HG03571 (cell line): Measurements from ENCODE around the gene ATP5F1E.

Experiments used
- ATAC-seq: cut with Tn5 transposase; IDR thresholded peaks from one replicate; pipeline ENCODE4 v1.9.1; 2021; ENCODE audit not compliant: unreplicated experiment

The ATP5F1E gene

DNA sequence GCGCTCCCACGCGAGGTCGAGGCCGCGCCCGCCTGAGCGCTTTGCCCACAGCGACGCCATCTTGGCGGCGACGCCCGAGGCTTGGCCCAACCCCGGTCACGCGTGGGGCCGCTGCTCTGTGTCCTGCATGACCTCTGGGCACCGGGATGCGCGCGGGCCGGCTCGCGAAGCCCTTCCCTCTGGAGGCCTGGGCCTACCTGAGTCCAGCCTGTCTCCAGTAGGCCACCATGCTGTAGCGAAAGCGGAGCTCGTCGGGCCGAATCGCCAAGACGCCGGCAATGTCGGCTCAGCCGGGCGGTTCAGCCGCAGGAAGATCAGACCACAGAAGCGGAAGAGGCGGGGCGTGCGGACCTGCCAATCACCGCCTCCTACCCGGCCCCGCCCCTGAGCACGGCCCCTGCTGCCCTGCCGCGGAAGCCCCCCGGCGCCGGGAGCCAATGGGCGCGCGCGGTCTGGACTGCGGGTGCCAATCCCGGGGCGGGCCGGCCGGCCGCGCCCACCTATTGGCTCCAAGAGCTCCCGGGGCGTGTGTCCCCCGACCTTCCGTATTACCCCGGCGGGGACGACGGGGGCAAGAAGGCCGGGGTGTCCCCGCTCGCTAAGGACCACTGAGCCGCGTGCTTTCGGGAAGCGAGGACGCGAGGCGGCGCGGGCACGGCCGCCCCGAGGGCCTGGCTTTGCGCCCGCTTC lies at the start of gene ATP5F1E:
Gene ATP5F1E (minus strand): TSS at position 313 of the 690 bp plus-strand sequence. CDS start 84 bp downstream, at position 229.
- peak; percentile 93 for ATAC-seq

DNA sequence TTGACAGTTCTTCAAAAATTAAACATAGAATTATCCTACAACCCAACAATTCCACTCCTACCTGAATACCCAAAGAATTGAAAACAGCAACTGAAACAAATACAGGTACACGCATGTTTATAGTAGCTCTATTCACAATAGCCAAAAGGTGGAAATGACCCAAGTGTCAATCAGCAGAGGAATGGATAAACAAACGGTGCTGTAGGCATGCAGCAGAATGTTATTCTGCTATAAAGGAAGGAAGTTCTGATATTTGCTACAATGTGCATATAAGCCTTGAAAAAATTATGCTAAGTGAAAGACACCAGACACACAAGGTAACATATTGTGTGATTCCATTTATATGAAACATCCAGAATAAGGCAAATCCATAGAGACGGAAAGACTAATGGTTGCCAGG lies 48.9 kb upstream of the ATP5F1E start:
- ATAC-seq, result no peak

DNA sequence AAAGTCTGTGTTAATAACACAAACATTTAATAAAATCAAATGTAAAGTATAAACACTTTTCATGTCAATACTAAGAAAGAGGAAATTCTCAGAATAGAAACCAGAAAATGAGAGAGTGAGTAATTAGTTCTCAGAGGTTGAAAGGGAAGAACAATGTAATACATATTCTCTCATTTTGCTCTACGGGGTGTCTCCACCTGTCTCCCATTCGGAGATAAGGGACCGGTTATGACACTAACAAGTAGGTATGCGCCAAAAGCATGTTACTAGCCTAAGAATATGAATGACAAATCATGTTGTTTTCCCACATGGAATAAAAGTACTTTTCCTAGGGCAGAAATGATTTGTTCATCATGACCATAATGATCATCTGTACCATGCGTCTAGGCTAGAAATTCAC lies 46.1 kb upstream of the ATP5F1E start:
- ATAC-seq, result no peak

DNA sequence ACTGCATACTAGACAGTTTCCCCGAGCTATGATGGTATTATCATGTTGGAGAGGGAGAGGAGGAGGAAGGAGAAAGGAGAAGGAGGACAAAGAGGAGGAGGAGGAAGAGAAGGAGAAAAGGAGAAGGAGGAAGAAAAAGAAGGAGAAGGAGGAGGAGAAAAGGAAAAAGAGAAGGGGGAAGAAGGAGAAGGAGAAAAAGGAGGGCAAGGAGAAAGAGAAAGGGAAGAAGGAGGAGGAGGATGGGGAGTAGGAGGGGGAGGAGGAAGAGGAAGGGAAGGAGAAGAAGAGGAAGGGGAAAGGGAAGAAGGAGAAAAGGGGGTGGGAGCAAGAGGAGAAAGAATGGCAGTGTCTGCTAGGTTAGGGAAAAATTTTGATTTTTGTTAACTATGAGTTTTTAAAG lies 45.6 kb upstream of the ATP5F1E start:
- ATAC-seq, result no peak

DNA sequence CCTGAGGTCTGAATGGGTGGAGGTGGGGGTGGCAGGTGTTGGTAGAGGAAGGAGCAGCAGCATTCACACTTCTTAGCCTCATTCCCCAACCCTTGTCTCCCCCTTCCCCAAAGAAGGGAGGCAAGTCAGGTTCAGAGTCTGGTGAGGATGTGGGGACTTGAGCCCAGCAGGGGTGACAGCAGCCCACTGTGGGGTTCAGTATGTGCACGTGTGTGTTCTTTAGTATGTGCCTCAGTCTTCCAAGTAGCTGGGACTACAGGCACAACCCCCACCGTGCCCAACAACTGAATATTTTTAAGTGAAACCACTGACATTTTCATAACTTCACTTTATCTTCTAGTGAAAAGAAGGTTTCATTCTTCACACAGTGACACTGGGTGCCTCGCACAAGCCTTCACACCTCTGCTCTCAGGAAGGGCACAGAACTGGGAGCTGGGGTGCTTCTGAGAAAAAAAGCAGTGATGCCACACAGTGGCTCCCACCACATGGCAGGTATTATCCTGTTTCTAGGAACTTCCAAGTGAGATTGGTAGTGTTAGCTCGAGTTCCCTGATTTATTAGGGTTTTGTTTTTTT lies 43.9 kb upstream of the ATP5F1E start:
- no peak for ATAC-seq

DNA sequence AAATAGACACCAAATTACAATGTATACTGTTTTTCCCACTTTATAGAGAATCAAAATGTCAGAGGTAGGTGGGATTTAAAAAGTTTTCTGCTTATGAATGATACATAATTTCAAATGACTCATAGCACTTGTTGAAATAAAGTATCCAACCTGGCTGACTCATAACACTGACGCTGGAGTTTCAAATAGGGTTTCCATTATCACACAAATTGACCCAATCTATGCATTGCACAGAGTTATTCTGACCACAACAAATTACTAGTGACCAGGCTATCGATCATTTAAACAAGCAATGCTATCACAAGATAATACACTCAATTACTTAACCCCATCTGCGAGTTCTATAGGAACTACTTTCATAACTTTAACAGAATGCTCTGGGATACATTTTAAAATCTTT lies 42.3 kb upstream of the ATP5F1E start:
- ATAC-seq, result no peak

DNA sequence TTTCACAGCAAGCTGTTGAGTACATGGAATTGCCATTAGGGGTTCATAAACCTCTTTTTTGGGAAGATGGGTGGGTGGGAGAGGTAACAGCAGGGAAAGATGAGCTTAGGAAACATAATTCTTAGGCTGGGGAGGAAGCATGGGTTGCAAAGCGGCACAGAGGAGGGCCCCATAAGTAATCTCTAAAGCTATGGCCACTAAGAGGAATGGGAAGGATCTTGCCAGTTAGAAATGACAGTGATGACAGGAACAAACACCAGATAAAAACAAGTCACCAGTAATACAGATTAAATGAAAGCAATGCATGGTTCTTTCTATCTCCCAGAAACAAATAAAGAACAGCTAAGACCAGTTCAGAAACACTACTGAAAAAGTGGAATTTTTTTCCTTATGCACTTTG lies 41.4 kb upstream of the ATP5F1E start:
- ATAC-seq, result no peak

DNA sequence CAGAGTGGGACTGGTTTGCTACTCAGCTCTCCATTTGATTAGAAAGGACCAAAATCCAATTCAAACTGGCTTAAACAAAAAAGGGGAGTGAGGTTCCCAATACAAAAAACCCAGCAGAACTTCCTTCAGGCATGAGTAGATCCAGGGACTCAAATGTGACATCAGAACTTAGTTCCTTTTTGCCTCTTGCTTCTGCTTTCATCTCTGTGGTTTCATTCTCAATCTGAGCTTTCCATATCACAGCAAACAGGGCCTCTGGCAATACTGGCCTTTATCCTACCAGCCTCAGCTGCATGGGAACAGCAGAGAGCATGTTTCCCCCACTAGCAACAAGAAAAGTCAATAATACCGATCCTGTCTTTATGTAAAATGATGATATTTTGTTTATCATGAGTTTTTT lies 39.1 kb upstream of the ATP5F1E start:
- ATAC-seq, result no peak

DNA sequence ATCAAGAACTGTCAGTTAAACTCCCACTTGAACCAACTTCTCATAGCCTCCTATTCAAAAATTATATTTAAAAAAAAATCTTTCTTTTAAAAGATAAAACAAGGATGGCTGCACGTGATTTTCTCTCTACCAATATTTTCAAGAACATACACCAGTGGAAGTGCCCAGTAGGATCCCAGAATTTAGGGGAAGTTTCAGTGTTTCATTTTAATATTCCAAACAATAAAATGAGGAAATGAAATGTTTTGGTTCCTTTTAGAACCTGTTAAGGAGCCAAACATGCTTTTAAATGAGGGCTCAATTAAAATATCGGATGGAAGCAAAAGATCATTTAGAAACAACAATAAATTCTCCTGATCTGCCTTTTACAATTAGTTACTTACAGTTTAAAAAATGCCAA lies 36.9 kb upstream of the ATP5F1E start:
- no peak for ATAC-seq

DNA sequence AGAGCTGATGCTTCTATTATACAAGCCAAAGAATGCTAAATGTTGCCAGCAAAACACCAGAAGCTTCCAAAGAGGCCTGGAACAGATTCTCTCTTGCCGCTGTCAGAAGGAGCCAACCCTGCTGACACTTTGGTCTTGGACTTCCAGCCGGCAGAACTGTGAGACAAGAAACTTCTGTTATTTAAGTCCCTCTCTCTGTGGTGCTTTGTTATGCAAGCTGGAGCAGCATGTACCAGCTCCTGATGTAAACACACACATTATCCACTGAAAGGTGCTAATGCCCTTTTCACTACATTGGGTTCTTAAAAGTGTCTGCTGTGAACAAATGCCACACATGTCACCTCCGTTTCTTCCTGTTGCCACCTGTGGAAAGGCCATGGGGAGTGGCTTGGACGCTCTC lies 36.4 kb upstream of the ATP5F1E start:
- ATAC-seq, result no peak

DNA sequence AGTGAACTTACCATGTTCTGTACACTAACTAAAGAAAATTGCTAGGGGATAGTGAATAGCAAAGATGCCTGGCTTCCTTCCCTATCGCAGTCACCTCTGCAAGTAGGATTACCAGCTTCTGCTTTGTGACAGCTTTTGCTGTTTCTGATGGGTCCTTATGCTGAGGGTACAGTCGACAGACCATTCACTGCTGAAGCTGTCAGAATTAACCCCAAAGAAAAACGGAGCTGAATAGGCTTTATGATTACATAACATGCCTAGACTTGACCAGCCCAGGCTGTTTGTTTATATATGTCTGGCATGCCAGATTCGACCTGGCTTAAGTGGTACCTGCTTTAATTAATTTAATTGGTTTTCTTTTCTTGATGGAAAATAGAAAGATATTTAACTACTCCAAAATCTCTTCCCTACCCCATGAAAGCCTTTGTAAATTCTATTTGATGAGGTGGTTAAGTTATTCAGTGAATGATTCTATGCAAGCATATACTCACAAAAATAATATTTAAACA lies 32.1 kb upstream of the ATP5F1E start:
- ATAC-seq, result no peak

DNA sequence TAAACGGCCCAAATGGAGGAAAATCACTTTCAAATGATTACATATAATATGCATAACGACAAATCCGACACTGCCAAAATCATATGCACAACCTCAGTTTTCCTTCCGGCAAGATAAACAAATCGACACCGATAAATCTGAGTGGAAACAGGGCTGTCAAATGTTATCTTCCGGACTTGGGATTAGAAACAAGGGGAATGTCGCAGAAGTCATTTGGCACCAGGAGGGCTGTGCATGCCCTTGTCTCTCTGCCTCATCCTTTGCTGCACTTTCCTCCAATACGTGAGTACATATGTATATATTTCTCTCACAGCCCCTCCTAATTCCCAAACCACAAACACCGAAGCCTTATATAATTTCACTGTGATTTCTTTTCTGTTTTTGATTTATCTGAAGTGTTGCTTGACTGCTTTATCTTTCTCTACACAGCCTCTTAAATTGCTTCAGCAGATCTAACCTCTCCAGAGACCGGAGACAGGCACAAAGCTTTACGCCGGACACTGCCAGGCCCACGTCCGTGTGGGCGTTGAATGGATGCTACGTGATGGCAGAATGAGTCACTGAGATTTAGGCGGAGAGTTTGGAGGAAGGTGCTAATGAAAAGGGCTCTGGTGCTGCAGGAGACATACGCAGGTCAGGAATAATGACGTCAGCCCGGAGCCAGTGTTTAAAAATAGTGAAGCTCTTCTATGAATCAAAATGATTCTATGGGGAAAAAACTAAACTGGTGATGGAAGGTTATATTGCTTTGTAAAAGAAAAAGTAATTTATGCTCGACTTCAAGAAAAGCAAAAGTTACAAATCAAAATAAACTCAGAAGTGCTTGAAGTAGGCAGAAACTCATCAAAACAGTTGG lies 31.5 kb upstream of the ATP5F1E start:
- no peak for ATAC-seq

DNA sequence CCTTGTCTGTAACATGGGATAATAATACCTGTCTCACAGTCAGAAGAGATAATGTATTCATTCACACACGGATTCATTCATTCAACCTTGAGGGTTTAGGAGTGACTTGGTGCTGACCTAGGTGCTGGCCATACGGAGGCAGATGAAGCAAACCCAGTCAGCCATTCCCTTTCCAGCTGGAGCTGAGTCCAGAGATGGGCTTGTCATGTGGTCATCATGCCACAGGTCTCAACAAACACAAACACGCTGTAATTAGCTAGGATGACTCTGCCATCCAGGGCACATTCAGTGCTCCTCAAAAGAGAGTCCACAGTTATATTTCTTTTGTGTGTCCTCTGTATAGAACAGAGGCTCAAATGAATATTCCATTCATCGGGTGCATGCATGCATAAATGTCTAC lies 29.9 kb upstream of the ATP5F1E start:
- no peak for ATAC-seq

DNA sequence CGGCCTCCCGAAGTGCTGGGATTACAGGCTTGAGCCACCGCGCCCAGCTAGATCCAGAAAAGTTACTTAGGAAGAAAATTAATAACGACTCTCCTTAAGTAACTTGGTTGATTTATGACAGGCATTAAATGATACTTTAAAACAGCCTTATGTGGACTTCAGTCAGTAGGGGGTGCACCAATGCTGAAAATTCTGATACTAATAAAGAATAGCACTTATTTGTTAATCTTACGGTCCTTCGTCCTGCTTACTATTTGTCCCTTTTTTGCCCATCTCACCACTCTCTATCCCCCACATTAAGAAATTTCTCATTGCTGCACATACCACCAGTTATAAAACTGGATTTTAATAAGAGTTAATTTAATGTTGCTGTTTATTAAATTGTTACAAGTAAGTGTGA lies 23.2 kb upstream of the ATP5F1E start:
- ATAC-seq, result no peak

DNA sequence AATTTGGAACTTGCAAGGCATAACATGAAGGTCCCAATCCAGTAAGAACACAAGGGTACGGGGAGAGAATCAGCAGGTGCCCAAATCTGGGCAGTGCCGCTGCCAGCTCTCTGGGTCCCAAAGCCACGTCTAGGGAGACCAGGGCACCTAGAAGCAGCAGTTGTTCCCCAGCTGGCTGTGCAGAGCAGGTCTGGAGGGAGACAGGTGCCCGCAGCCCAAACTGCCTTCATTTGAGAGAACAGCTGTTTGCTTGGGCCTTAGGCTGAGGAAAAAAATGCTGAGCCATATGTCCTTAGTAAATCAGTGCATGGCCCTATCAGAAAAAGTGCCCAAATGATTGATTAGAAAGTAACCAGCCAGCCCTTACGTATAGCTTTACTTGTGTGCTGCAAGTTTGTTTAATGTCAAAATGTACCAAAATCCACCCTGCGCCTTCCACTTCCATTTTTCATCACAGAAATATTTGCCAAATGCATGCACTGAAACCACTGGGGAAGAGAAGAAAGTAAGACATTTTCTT lies 19.6 kb upstream of the ATP5F1E start:
- no peak for ATAC-seq

DNA sequence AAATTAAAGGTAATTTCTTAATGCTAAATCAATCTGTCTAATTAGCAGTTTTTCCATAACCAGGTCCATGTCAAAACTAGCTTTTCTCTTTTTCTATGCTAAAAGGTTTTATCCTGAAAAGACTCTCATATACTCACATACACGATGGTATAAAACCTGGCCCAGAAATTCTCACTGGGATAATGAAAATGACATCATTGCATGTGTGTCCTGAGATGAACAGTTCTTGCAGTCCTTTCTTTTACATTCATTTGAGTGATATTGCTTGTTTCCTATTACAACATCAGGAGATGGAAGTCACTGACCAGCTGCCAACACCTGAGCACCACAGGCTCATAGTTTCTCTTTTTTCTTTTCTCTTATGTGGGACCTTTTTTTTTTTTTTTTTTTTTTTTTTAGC lies 18.3 kb upstream of the ATP5F1E start:
- ATAC-seq, result no peak

DNA sequence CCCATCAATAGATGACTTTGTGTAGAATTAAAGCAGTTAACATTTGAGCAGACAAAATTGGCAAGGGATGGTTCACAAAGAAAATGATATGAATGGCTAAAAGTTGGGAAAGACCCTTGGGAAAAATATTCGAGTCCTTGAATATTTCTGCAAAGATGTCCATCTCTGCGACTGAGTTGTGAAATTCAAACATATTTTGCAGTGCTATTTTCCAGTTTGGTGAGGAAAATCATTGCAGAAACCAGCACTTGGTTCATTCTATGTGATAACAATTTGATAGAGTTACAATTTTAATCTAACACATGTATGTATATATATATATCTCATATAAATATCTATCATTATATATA lies 16.5 kb upstream of the ATP5F1E start:
- no peak for ATAC-seq

DNA sequence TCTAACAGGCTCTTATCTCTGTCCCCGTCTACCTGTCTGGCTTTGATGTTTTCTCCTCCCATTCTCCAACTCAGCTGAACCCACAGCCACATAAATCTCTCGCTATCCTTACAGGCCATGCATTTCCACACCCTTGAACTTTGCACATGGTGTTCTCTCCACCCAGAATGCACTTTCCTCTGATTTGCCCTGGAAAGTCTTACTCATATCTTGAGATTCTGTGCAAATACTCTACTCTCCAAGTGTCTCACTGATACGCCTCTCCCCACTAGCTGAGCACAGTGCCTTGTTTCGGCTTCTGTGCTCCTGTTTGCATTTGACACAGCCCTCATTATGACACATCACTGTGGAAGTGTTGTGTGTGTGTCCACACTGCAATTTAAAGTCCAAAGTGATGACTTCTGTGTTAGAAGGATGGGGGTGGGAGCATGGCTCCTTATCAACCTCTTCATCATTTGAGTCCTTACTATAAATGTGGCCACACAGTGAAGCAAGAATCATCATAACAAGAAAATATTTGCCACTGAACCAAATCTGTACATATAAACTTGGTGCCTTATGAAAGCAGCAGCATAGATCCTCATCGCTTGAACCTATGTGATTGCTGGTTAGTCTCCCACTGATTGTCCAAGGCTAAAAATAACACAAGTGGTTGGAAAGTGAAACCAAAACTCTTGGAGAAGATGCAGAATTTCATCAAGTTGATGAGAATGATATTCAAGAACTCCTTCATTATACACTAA lies 16.0 kb upstream of the ATP5F1E start:
- no peak for ATAC-seq

DNA sequence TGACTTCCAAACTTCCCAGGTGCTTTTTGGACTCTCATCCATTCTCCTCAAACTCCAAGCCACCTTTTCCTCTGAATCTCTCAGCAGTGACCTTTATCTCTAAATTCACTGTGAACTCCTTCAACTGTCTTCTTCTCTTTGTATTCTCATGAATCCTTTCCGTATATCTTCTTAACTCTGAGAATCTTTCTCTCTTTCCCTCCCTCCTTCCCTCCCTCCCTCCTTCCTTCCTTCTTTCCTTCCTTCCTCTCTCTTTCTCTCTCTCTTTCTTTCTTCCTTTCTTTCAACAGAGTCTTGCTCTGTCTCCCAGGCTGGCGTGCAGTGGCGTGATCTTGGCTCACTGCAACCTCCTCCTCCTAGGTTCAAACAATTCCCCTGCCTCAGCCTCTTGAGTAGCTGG lies 14.7 kb upstream of the ATP5F1E start:
- no peak for ATAC-seq

DNA sequence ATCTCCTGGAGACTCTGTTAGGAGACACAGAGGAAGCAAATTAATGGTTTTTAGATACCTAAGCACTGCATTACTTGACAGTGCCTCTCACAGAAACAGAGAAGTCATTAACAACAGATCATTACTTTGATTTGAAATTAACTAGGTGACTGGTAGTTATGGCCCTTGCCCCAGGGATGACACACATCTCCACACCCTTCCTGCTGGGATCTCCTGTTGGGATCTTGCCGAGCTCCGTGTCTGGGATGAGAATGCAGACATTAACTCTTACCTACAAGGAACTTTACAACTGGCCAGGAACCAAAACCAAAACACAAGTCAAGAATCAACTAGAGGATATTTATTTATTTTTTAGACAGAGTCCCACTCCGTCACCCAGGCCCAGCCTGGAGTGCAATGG lies 12.7 kb upstream of the ATP5F1E start:
- no peak for ATAC-seq

DNA sequence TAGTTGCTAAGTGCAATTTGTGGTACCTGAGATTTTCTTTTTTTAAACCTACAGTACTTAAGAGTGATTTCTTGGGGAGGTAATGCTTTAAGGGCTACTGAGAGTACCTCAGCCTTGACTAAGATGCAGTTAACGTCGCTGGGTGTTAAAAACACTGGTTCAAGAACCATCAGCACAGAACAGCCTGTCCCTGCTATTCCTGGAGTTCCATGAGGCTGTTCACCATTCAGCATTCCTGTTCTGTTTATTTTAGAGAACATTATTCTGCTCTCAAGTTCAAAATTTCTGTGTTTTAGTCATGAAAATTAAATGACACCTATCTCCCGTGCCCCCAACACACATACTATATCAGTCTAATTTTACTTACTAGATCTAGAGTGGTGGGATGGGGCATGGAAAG lies 12.2 kb upstream of the ATP5F1E start:
- ATAC-seq, result no peak
